Neural progenitor cell (in vitro differentiated cells): Measurements from ENCODE around the gene ADH6. TPM values are rescaled to one million over a fixed set of nuclear protein-coding genes. Genes with fewer than 3 reads are reported as not detected.
"Not testable (repeated sequence)": the region's sequence is repeated elsewhere in the genome, so short reads cannot be mapped to it uniquely, and the experiment has no call there.

Experiments used
- DNase-seq: peaks from one replicate; pipeline ENCODE4 v3.0.0-alpha.2; 2016; ENCODE audit warnings: low spot score
- H2AFZ ChIP-seq: fragments of 200-600 bp; sonication (generic); replicated peaks from 2 replicates; pipeline ENCODE4 v1.6.1; 2016; ENCODE audit warnings: antibody characterized with exemption
- H3F3A ChIP-seq: fragments of 200-600 bp; sonication (generic); 2 replicates; pipeline ENCODE4 v1.6.1; 2016; ENCODE audit warnings: antibody characterized with exemption, low read depth
- H3K27ac ChIP-seq: fragments of 200-600 bp; sonication (generic); 2 replicates; pipeline ENCODE4 v1.5.1; 2016; ENCODE audit warnings: mild to moderate bottlenecking
- H3K27me3 ChIP-seq: fragments of 200-600 bp; sonication (generic); 2 replicates; pipeline ENCODE4 v1.6.1; 2016; ENCODE audit warnings: mild to moderate bottlenecking, moderate library complexity
- H3K36me3 ChIP-seq: fragments of 200-600 bp; sonication (generic); 2 replicates; pipeline ENCODE4 v1.5.1; 2016
- H3K4me1 ChIP-seq: fragments of 200-600 bp; sonication (generic); 2 replicates; pipeline ENCODE4 v1.6.1; 2016; ENCODE audit warnings: mixed run types
- H3K4me2 ChIP-seq: fragments of 200-600 bp; sonication (generic); 2 replicates; pipeline ENCODE4 v1.6.1; 2016
- H3K4me3 ChIP-seq: fragments of 200-600 bp; sonication (generic); 2 replicates; pipeline ENCODE4 v1.5.1; 2016
- H3K79me2 ChIP-seq: fragments of 200-600 bp; sonication (generic); 2 replicates; pipeline ENCODE4 v1.6.1; 2016; ENCODE audit warnings: low read depth
- H3K9ac ChIP-seq: fragments of 200-600 bp; sonication (generic); 2 replicates; pipeline ENCODE4 v1.6.1; 2016
- H3K9me3 ChIP-seq: fragments of 200-600 bp; sonication (generic); 2 replicates; pipeline ENCODE4 v1.5.1; 2016; ENCODE audit warnings: low read depth
- H4K20me1 ChIP-seq: fragments of 200-600 bp; sonication (generic); 2 replicates; pipeline ENCODE4 v1.6.1; 2016; ENCODE audit warnings: low read depth
- H3K27ac Mint-ChIP-seq: 3 replicates; pipeline ENCODE4 v1.8.0; 2021; ENCODE audit warnings: mixed read lengths
- H3K27me3 Mint-ChIP-seq: 2 replicates; pipeline ENCODE4 v1.8.0; 2022; ENCODE audit warnings: low read depth, mild to moderate bottlenecking, inconsistent platforms, moderate library complexity, mixed read lengths; ENCODE audit not compliant: insufficient read depth
- H3K36me3 Mint-ChIP-seq: 3 replicates; pipeline ENCODE4 v1.8.0; 2021; ENCODE audit warnings: mixed read lengths
- H3K4me1 Mint-ChIP-seq: 3 replicates; pipeline ENCODE4 v1.8.0; 2021; ENCODE audit warnings: mixed read lengths
- H3K4me3 Mint-ChIP-seq: 3 replicates; pipeline ENCODE4 v1.8.0; 2021; ENCODE audit warnings: mild to moderate bottlenecking, moderate library complexity, mixed read lengths
- H3K9me3 Mint-ChIP-seq: 3 replicates; pipeline ENCODE4 v1.8.0; 2020; ENCODE audit warnings: mixed read lengths
- CTCF ChIP-seq: fragments of 200-600 bp; sonication (generic); IDR thresholded peaks from 2 replicates; pipeline ENCODE4 v1.5.1; 2017; ENCODE audit warnings: antibody characterized with exemption, mild to moderate bottlenecking
- EZH2 ChIP-seq: fragments of 200-600 bp; sonication (generic); IDR thresholded peaks from 2 replicates; pipeline ENCODE4 v1.6.1; 2017; ENCODE audit warnings: antibody characterized with exemption, mild to moderate bottlenecking, moderate library complexity
- EZH2phosphoT487 ChIP-seq: fragments of 200-600 bp; sonication (generic); IDR thresholded peaks from 2 replicates; pipeline ENCODE4 v1.6.1; 2017; ENCODE audit warnings: antibody characterized with exemption
- total RNA-seq: library from RNA; depleted of rRNA; stranded (reverse); fragments of >200 nt; gene quantifications from 2 replicates; pipeline ENCODE4 v1.2.3, GENCODE V29; 2015; ENCODE audit warnings: low replicate concordance

ADH6 gene
- total RNA-seq, 1 donor from 2014 or later: not detected

DNA sequence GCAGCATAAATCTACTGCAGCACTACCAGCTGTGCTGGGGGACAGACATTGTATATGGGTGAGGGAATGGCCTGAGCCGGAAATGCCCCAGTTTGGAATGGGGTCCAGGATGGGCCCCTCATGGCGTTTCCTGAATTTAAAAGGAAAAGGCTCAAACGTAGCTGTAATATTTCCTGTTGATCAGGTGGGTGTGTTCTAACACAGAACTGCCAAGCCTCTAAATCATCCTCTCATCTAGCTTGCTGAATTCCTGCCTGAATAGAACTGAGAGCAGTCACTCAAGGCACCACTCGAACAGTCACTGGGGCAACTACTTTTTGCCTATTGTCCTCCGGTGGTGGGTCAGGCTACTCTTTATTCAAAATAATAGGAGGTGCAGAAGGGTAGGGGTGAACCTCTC lies 28.7 kb downstream of the ADH6 start:
- H3K27me3 ChIP-seq: no peaks in the 10 kb centered on the region
- peaks cover 5% of the 10 kb centered on the region for H3K36me3 Mint-ChIP-seq
- no peak overlapping the region for H2AFZ ChIP-seq
- H3K4me3 Mint-ChIP-seq: no peak overlapping the region
- no peaks in the 10 kb centered on the region for H3F3A ChIP-seq
- no peak overlapping the region for H3K9ac ChIP-seq
- no peaks in the 10 kb centered on the region for H3K4me1 Mint-ChIP-seq
- H3K4me1 ChIP-seq: no peaks in the 10 kb centered on the region
- no peaks in the 10 kb centered on the region for H3K79me2 ChIP-seq
- H3K9me3 Mint-ChIP-seq: peaks cover 15% of the 10 kb centered on the region
- no peak overlapping the region for H3K4me2 ChIP-seq
- no peak for TF ChIP-seq EZH2
- TF ChIP-seq CTCF: no peak
- TF ChIP-seq EZH2phosphoT487: no peak
- H3K4me3 ChIP-seq: no peak overlapping the region
- H3K27me3 Mint-ChIP-seq: no peaks in the 10 kb centered on the region
- H3K27ac ChIP-seq: no peak overlapping the region
- no peaks in the 10 kb centered on the region for H4K20me1 ChIP-seq
- no peak overlapping the region for H3K27ac Mint-ChIP-seq
- no peaks in the 10 kb centered on the region for H3K9me3 ChIP-seq
- H3K36me3 ChIP-seq: no peaks in the 10 kb centered on the region
- DNase-seq: no peak

- not testable (repeated sequence) for H3K27me3 Mint-ChIP-seq, H3K36me3 Mint-ChIP-seq, H3K27ac Mint-ChIP-seq
These were observed 29.1 kb downstream of the ADH6 start for GRCh38 chr4:99189900-99190299.

GRCh38 chr4:99186029-99186428 lies 33.0 kb downstream of the ADH6 start:
- no peaks in the 10 kb centered on the region for H3K9me3 ChIP-seq
- no peaks in the 10 kb centered on the region for H3K79me2 ChIP-seq
- no peak overlapping the region for H3K4me2 ChIP-seq
- Mint-ChIP-seq H3K4me1 (no peaks in the 10 kb centered on the region), H3K36me3 (peaks cover 5% of the 10 kb centered on the region), H3K27ac (no peak overlapping the region), H3K9me3 (peaks cover 16% of the 10 kb centered on the region), H3K4me3 (no peak overlapping the region), H3K27me3 (no peaks in the 10 kb centered on the region)
- no peak overlapping the region for H3K4me3 ChIP-seq
- H4K20me1 ChIP-seq: no peaks in the 10 kb centered on the region
- no peak overlapping the region for H3K9ac ChIP-seq
- DNase-seq: no peak
- H3K27ac ChIP-seq: no peak overlapping the region
- no peaks in the 10 kb centered on the region for H3K27me3 ChIP-seq
- no peaks in the 10 kb centered on the region for H3K36me3 ChIP-seq
- H3K4me1 ChIP-seq: no peaks in the 10 kb centered on the region
- H3F3A ChIP-seq: no peaks in the 10 kb centered on the region
- TF ChIP-seq EZH2phosphoT487 (no peak), EZH2 (no peak), CTCF (no peak)
- H2AFZ ChIP-seq: no peak overlapping the region

More at GRCh38 chr4:99189900-99190299, 29.1 kb downstream of the ADH6 start:
- peaks cover 15% of the 10 kb centered on the region for H3K9me3 Mint-ChIP-seq
- not testable (repeated sequence) for H3K9ac ChIP-seq, H2AFZ ChIP-seq, H4K20me1 ChIP-seq, H3K9me3 ChIP-seq, H3K27me3 ChIP-seq, H3K36me3 ChIP-seq, H3K79me2 ChIP-seq, H3K27ac ChIP-seq, H3K4me1 ChIP-seq, H3K4me3 Mint-ChIP-seq, H3K4me2 ChIP-seq, H3K4me3 ChIP-seq, DNase-seq, H3F3A ChIP-seq, H3K4me1 Mint-ChIP-seq

- no peaks in the 10 kb centered on the region for H3K27me3 ChIP-seq
- Mint-ChIP-seq H3K27me3 (no peaks in the 10 kb centered on the region), H3K4me3 (no peak overlapping the region), H3K4me1 (no peaks in the 10 kb centered on the region), H3K27ac (no peak overlapping the region), H3K9me3 (peaks cover 12% of the 10 kb centered on the region), H3K36me3 (peaks cover 2% of the 10 kb centered on the region)
- no peaks in the 10 kb centered on the region for H3F3A ChIP-seq
- TF ChIP-seq EZH2 (no peak), EZH2phosphoT487 (no peak), CTCF (no peak)
- H3K4me1 ChIP-seq: no peaks in the 10 kb centered on the region
- H3K9ac ChIP-seq: no peak overlapping the region
- no peak overlapping the region for H3K27ac ChIP-seq
- no peak overlapping the region for H2AFZ ChIP-seq
- H4K20me1 ChIP-seq: no peaks in the 10 kb centered on the region
- H3K4me2 ChIP-seq: no peak overlapping the region
- H3K4me3 ChIP-seq: no peak overlapping the region
- H3K36me3 ChIP-seq: no peaks in the 10 kb centered on the region
- DNase-seq: no peak
- no peaks in the 10 kb centered on the region for H3K9me3 ChIP-seq
- no peaks in the 10 kb centered on the region for H3K79me2 ChIP-seq
These were observed 33.5 kb downstream of the ADH6 start for GRCh38 chr4:99185581-99185980.
